ENCODE results near the gene PXDN.

Gene PXDN

DNA sequence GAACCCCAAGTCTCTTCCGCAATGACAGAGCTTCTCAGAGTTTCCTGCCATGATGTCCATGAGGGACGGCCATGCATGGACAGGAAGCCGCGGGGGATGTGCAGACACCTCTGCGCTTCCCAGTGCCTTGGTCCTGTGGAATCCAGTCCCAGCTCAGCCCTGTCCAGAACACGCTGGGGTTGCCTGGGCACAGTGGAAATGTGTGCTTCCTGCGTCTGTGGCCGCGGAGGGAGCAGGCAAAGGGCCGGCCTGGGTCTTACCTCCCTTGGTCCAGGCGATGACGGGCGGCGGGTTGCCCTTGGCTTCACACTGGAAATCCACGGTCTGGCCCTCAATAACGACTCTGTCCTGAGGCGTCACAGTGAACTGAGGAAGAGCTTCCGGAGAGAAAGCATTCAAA, 79.6 kb downstream of the PXDN start:
- H3K4me3 ChIP-seq (replicated peaks; ENCODE audit: low read depth, low read length), result no peak overlapping the region
- H3K36me3 ChIP-seq (ENCODE audit: control insufficient read depth, insufficient read depth, low read length), result no peaks in the 10 kb centered on the region
- TF ChIP-seq, protein P1, sequence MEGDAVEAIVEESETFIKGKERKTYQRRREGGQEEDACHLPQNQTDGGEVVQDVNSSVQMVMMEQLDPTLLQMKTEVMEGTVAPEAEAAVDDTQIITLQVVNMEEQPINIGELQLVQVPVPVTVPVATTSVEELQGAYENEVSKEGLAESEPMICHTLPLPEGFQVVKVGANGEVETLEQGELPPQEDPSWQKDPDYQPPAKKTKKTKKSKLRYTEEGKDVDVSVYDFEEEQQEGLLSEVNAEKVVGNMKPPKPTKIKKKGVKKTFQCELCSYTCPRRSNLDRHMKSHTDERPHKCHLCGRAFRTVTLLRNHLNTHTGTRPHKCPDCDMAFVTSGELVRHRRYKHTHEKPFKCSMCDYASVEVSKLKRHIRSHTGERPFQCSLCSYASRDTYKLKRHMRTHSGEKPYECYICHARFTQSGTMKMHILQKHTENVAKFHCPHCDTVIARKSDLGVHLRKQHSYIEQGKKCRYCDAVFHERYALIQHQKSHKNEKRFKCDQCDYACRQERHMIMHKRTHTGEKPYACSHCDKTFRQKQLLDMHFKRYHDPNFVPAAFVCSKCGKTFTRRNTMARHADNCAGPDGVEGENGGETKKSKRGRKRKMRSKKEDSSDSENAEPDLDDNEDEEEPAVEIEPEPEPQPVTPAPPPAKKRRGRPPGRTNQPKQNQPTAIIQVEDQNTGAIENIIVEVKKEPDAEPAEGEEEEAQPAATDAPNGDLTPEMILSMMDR (IDR thresholded peaks at IDR 0.05; ENCODE audit: insufficient read depth, low read length, poor library complexity, severe bottlenecking), result no peak
- H3K27me3 ChIP-seq (replicated peaks; ENCODE audit: control insufficient read depth, insufficient read depth, low read length), result no peaks in the 10 kb centered on the region
- DNase-seq (ENCODE audit: extremely low read depth, insufficient read length), result no peak

DNA sequence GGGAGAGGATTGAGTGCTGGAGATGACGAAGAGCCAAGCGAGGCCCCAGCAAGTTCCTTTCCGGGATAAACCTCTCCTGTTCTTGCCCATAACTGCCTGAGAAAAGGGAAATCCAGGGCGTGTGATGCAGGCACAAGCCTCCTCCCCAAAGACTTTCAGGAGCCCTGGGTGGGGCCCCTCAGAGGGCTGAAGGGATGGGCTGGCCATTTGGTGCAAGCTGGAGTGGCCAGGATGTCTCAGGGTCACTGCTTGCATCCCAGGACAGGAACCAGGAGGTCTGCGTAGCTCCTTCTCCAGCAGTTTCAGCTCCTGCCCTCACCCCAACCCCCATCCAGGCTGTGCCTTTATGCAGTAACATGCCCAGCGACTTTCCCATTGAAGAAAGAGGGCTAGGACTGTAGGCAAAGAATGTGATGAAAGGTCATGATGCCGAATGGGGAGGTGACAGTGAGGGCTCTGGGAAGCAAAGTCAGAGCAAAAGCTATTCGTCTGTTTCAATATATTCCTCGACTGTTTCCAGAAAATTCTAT, 80.2 kb downstream of the PXDN start:
- no peak for DNase-seq (ENCODE audit: extremely low read depth, insufficient read length)
- H3K36me3 ChIP-seq (ENCODE audit: control insufficient read depth, insufficient read depth, low read length), result no peaks in the 10 kb centered on the region
- H3K4me3 ChIP-seq (replicated peaks; ENCODE audit: low read depth, low read length), result no peak overlapping the region
- no peaks in the 10 kb centered on the region for H3K27me3 ChIP-seq (replicated peaks; ENCODE audit: control insufficient read depth, insufficient read depth, low read length)
- TF ChIP-seq, protein P1 (IDR thresholded peaks at IDR 0.05; ENCODE audit: insufficient read depth, low read length, poor library complexity, severe bottlenecking), result no peak

DNA sequence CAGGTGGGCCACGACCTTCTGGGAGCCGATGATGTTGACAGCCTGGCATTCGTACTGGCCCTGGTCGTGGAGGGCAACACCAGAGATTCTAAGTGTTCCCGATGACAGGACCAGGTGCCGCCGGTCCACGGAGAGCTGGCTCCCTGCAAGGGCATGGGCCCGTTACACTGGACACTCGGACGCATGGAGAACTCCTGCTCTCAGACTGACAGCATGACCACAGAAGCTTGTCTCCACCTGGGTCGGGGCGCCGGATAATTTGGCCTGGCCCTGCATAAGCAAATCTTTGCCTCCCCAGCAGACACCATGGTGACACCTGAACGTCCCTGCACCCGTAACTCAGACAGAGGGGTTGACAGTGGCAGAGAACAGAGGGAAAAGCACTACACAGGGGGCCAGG, 80.7 kb downstream of the PXDN start:
- H3K36me3 ChIP-seq (ENCODE audit: control insufficient read depth, insufficient read depth, low read length), result no peaks in the 10 kb centered on the region
- H3K27me3 ChIP-seq (replicated peaks; ENCODE audit: control insufficient read depth, insufficient read depth, low read length), result no peaks in the 10 kb centered on the region
- H3K4me3 ChIP-seq (replicated peaks; ENCODE audit: low read depth, low read length), result no peak overlapping the region
- no peak for DNase-seq (ENCODE audit: extremely low read depth, insufficient read length)
- TF ChIP-seq, protein P1 (IDR thresholded peaks at IDR 0.05; ENCODE audit: insufficient read depth, low read length, poor library complexity, severe bottlenecking), result no peak

DNA sequence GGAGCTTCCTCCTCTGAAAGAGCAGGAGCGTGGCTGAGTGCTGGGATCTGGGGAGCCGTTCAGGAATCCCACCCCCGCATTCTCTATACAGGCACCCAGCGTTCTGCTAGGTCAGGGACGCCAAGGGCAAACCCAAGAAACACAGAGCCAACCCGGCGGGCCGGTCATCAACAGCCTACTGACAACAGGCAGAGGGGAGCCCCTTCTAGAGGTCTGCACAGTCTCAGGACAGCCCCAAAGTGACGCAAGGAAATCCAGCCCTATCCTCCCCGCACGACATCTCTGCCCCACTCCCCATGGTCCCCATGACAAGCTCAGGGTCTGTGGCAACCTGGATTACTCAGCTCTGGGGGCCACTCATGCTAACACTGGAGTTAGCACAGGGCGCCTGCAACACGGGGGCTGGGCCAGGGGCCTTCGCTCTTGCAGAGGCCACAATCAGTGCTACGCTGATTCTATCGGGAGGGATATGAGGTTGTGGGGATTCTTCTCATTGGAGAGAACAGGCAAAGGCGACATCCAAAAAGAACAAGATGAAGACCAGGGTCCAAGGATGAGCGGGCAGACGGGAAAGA, 81.6 kb downstream of the PXDN start:
- TF ChIP-seq, protein P1 (IDR thresholded peaks at IDR 0.05; ENCODE audit: insufficient read depth, low read length, poor library complexity, severe bottlenecking), result no peak
- Histone ChIP-seq H3K27me3 (replicated peaks; ENCODE audit: control insufficient read depth, insufficient read depth, low read length) (no peaks in the 10 kb centered on the region), H3K36me3 (ENCODE audit: control insufficient read depth, insufficient read depth, low read length) (no peaks in the 10 kb centered on the region), H3K4me3 (replicated peaks; ENCODE audit: low read depth, low read length) (no peak overlapping the region)
- no peak for DNase-seq (ENCODE audit: extremely low read depth, insufficient read length)

DNA sequence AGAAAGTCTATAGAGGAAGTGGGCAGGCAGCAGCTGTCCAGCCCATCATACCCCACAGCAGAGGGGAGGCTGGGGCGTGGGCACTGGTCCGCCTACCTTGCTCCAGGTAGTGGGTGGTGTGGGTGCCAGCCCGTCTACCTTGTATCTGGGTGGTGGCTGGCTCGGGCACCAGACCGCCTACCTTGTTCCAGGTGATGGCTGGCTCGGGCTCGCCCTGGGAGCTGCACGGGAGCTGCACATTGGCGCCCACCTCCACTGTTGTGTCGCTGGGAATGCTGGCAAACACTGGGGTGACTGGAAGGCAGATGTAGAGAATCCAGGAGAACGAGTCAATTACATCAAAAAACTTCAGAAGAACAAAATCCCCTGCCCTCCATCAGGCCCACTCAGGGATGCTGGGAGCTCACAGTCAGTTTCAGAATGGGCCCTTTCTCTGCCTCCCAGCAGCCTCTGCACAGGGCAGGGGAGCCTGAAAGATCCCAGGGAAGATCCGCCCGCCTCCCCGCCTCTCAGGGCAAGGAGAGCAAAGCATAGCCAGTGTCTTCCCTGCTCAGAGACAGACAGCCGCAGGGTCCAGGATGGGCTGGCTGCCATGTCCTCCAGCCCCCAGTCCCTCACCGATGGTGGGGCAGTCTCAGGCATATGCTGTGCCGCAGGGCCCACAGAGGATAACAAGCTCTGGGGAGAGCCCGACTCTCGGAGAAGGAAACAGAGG, 82.3 kb downstream of the PXDN start:
- no peak overlapping the region for H3K4me3 ChIP-seq (replicated peaks; ENCODE audit: low read depth, low read length)
- no peaks in the 10 kb centered on the region for H3K36me3 ChIP-seq (ENCODE audit: control insufficient read depth, insufficient read depth, low read length)
- TF ChIP-seq, protein P1 (IDR thresholded peaks at IDR 0.05; ENCODE audit: insufficient read depth, low read length, poor library complexity, severe bottlenecking), result no peak
- no peak for DNase-seq (ENCODE audit: extremely low read depth, insufficient read length)
- no peaks in the 10 kb centered on the region for H3K27me3 ChIP-seq (replicated peaks; ENCODE audit: control insufficient read depth, insufficient read depth, low read length)

Measured in GM06990 (cell line).